WTC11 (cell line): ENCODE measurements around the gene RPL15. TPM values are rescaled to one million over a fixed set of nuclear protein-coding genes. Genes with fewer than 3 reads are reported as not detected.

ENCODE experiments used
- ATAC-seq: fragments of 200-7000 bp; cut with Tn5 transposase; 2 replicates; pipeline ENCODE4 v1.10.0; 2021; ENCODE audit warnings: mild to moderate bottlenecking, moderate library complexity
- CTCF ChIA-PET: fragments of 300-600 bp; sonication (Branson Sonifier 250); formaldehyde crosslinking; loops from one replicate; lab custom pipeline; 2021; ENCODE audit warnings: antibody characterized with exemption; lab: Charles Lee
- POLR2A ChIA-PET: fragments of 350-600 bp; sonication (Branson Sonifier 250); formaldehyde crosslinking; loops from one replicate; lab custom pipeline; 2021; ENCODE audit warnings: antibody characterized with exemption; lab: Charles Lee
- DNase-seq: peaks from one replicate; pipeline ENCODE4 v3.0.0; 2021; ENCODE audit warnings: low spot score
- H3K27ac Mint-ChIP-seq: 2 replicates; pipeline ENCODE4 v1.8.0; 2021; ENCODE audit warnings: mixed read lengths
- H3K27me3 Mint-ChIP-seq: 2 replicates; pipeline ENCODE4 v1.8.0; 2021; ENCODE audit warnings: low read depth, mild to moderate bottlenecking, moderate library complexity, mixed read lengths
- H3K36me3 Mint-ChIP-seq: 2 replicates; pipeline ENCODE4 v1.8.0; 2021; ENCODE audit warnings: mixed read lengths
- H3K4me1 Mint-ChIP-seq: 2 replicates; pipeline ENCODE4 v1.8.0; 2022; ENCODE audit warnings: mixed read lengths
- H3K4me3 Mint-ChIP-seq: 2 replicates; pipeline ENCODE4 v1.8.0; 2021; ENCODE audit warnings: mild to moderate bottlenecking, moderate library complexity, mixed read lengths
- H3K9me3 Mint-ChIP-seq: 2 replicates; pipeline ENCODE4 v1.8.0; 2021; ENCODE audit warnings: mixed read lengths
- CREB1 ChIP-seq: sonication (generic); formaldehyde crosslinking; IDR thresholded peaks from 2 replicates; pipeline ENCODE4 v1.8.0; 2023; ENCODE audit warnings: mild to moderate bottlenecking, missing genetic modification reagents
- ESRRA ChIP-seq: sonication (generic); formaldehyde crosslinking; IDR thresholded peaks from 2 replicates; pipeline ENCODE4 v1.8.1; 2022; ENCODE audit warnings: mild to moderate bottlenecking, missing genetic modification reagents, borderline replicate concordance
- ETV6 ChIP-seq: sonication (generic); formaldehyde crosslinking; IDR thresholded peaks from 2 replicates; pipeline ENCODE4 v1.8.1; 2022; ENCODE audit warnings: mild to moderate bottlenecking, missing genetic modification reagents
- HMGA2 ChIP-seq: fragments of 250-450 bp; sonication (Bioruptor Pico); IDR thresholded peaks from 2 replicates; pipeline ENCODE4 v1.4.0; 2021; ENCODE audit warnings: mild to moderate bottlenecking, moderate library complexity
- NFYB ChIP-seq: sonication (generic); formaldehyde crosslinking; conservative IDR thresholded peaks from 2 replicates; pipeline ENCODE4 v1.8.0; 2022; ENCODE audit warnings: low read depth, missing genetic modification reagents
- NR2C2 ChIP-seq: sonication (generic); formaldehyde crosslinking; IDR thresholded peaks from 2 replicates; pipeline ENCODE4 v1.8.0; 2022; ENCODE audit warnings: mild to moderate bottlenecking, missing genetic modification reagents
- OVOL2 ChIP-seq: fragments of 250-450 bp; sonication (Bioruptor Pico); IDR thresholded peaks from 2 replicates; pipeline ENCODE4 v1.9.0; 2021; ENCODE audit warnings: mild to moderate bottlenecking, borderline replicate concordance
- SP1 ChIP-seq: sonication (generic); formaldehyde crosslinking; conservative IDR thresholded peaks from 2 replicates; pipeline ENCODE4 v1.8.1; 2022; ENCODE audit warnings: missing genetic modification reagents
- TP53 ChIP-seq: sonication (generic); formaldehyde crosslinking; IDR thresholded peaks from 2 replicates; pipeline ENCODE4 v1.8.1; 2023; ENCODE audit warnings: mild to moderate bottlenecking, missing genetic modification reagents
- USF2 ChIP-seq: sonication (generic); formaldehyde crosslinking; IDR thresholded peaks from 2 replicates; pipeline ENCODE4 v1.8.1; 2023; ENCODE audit warnings: mild to moderate bottlenecking, missing genetic modification reagents, moderate library complexity
- ZNF317 ChIP-seq: sonication (generic); formaldehyde crosslinking; IDR thresholded peaks from 2 replicates; pipeline ENCODE4 v1.8.1; 2023; ENCODE audit warnings: low read depth, mild to moderate bottlenecking, moderate library complexity, missing genetic modification reagents, borderline replicate concordance
- ZNF423 ChIP-seq: fragments of 250-450 bp; sonication (Bioruptor Pico); IDR thresholded peaks from 2 replicates; pipeline ENCODE4 v2.1.2; 2022; ENCODE audit warnings: mild to moderate bottlenecking, moderate library complexity
- ZNF532 ChIP-seq: fragments of 250-450 bp; sonication (Bioruptor Pico); IDR thresholded peaks from 2 replicates; pipeline ENCODE4 v1.9.0; 2021; ENCODE audit warnings: mild to moderate bottlenecking, borderline replicate concordance
- total RNA-seq: library from RNA; stranded (reverse); gene quantifications from 3 replicates; pipeline ENCODE4 v1.2.3, GENCODE V29; 2021
- TF ChIP-seq, protein P1 (sequence below): fragments of 250-450 bp; sonication (Bioruptor Pico); IDR thresholded peaks from 2 replicates; pipeline ENCODE4 v1.9.0; 2021; ENCODE audit warnings: mild to moderate bottlenecking
- TF ChIP-seq, protein P2 (sequence below): sonication (generic); formaldehyde crosslinking; IDR thresholded peaks from 2 replicates; pipeline ENCODE4 v1.8.0; 2022; ENCODE audit warnings: mild to moderate bottlenecking, missing genetic modification reagents
- TF ChIP-seq, protein P3 (sequence below): sonication (generic); formaldehyde crosslinking; conservative IDR thresholded peaks from 2 replicates; pipeline ENCODE4 v1.8.1; 2023; ENCODE audit warnings: mild to moderate bottlenecking, low read depth, missing genetic modification reagents, moderate library complexity
- TF ChIP-seq, protein P4 (sequence below): fragments of 250-450 bp; sonication (Bioruptor Pico); IDR thresholded peaks from 2 replicates; pipeline ENCODE4 v1.9.0; 2021; ENCODE audit warnings: mild to moderate bottlenecking
- TF ChIP-seq, protein P5 (sequence below): sonication (generic); formaldehyde crosslinking; IDR thresholded peaks from 2 replicates; pipeline ENCODE4 v1.8.1; 2023; ENCODE audit warnings: mild to moderate bottlenecking, missing genetic modification reagents, borderline replicate concordance

The RPL15 gene
- total RNA-seq, 1 experiment from 2014 or later = 2,428 TPM

- TF ChIP-seq, protein P1, sequence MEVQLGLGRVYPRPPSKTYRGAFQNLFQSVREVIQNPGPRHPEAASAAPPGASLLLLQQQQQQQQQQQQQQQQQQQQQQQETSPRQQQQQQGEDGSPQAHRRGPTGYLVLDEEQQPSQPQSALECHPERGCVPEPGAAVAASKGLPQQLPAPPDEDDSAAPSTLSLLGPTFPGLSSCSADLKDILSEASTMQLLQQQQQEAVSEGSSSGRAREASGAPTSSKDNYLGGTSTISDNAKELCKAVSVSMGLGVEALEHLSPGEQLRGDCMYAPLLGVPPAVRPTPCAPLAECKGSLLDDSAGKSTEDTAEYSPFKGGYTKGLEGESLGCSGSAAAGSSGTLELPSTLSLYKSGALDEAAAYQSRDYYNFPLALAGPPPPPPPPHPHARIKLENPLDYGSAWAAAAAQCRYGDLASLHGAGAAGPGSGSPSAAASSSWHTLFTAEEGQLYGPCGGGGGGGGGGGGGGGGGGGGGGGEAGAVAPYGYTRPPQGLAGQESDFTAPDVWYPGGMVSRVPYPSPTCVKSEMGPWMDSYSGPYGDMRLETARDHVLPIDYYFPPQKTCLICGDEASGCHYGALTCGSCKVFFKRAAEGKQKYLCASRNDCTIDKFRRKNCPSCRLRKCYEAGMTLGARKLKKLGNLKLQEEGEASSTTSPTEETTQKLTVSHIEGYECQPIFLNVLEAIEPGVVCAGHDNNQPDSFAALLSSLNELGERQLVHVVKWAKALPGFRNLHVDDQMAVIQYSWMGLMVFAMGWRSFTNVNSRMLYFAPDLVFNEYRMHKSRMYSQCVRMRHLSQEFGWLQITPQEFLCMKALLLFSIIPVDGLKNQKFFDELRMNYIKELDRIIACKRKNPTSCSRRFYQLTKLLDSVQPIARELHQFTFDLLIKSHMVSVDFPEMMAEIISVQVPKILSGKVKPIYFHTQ (CRISPR knock-in tag) = no peak
- TF ChIP-seq SP1 (CRISPR knock-in tag) (no peak), ZNF423 (CRISPR knock-in tag) (no peak), ZNF317 (CRISPR knock-in tag) (no peak)
- TF ChIP-seq, protein P2, sequence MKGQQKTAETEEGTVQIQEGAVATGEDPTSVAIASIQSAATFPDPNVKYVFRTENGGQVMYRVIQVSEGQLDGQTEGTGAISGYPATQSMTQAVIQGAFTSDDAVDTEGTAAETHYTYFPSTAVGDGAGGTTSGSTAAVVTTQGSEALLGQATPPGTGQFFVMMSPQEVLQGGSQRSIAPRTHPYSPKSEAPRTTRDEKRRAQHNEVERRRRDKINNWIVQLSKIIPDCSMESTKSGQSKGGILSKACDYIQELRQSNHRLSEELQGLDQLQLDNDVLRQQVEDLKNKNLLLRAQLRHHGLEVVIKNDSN = no peak
- TF ChIP-seq, protein P3, sequence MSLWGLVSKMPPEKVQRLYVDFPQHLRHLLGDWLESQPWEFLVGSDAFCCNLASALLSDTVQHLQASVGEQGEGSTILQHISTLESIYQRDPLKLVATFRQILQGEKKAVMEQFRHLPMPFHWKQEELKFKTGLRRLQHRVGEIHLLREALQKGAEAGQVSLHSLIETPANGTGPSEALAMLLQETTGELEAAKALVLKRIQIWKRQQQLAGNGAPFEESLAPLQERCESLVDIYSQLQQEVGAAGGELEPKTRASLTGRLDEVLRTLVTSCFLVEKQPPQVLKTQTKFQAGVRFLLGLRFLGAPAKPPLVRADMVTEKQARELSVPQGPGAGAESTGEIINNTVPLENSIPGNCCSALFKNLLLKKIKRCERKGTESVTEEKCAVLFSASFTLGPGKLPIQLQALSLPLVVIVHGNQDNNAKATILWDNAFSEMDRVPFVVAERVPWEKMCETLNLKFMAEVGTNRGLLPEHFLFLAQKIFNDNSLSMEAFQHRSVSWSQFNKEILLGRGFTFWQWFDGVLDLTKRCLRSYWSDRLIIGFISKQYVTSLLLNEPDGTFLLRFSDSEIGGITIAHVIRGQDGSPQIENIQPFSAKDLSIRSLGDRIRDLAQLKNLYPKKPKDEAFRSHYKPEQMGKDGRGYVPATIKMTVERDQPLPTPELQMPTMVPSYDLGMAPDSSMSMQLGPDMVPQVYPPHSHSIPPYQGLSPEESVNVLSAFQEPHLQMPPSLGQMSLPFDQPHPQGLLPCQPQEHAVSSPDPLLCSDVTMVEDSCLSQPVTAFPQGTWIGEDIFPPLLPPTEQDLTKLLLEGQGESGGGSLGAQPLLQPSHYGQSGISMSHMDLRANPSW = no peak
- TF ChIP-seq, protein P4, sequence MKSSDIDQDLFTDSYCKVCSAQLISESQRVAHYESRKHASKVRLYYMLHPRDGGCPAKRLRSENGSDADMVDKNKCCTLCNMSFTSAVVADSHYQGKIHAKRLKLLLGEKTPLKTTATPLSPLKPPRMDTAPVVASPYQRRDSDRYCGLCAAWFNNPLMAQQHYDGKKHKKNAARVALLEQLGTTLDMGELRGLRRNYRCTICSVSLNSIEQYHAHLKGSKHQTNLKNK (CRISPR knock-in tag) = no peak
These were observed 33.4 kb downstream of the RPL15 start (continued) for GRCh38 chr3:23950293-23950692.

DNA sequence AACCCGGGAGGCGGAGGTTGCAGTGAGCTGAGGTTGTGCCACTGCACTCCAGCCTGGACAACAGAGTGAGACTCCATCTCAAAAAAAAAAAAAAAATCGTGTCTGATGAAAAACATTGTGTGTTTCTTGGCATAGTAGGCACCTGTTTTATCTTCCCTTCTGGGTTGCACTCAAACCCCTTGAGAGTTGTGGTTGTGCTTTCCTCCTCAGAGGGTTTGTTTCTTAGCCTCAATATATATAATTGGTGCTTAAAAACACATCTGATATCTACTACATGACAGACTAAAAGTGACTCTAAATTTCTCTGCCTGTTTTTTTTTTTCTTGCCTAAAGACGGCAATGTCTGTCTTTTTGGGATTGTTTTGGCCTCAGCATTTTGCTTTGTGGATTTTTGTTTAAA, 35.7 kb downstream of the RPL15 start:
- TF ChIP-seq ETV6 (no peak), NR2C2 (CRISPR knock-in tag) (no peak), USF2 (no peak), HMGA2 (CRISPR knock-in tag) (no peak), NFYB (CRISPR knock-in tag) (no peak), TP53 (CRISPR knock-in tag) (no peak), ESRRA (no peak), OVOL2 (CRISPR knock-in tag) (no peak), CREB1 (CRISPR knock-in tag) (no peak), ZNF532 (CRISPR knock-in tag) (no peak), ZNF317 (CRISPR knock-in tag) (no peak)
- TF ChIP-seq, protein P5, sequence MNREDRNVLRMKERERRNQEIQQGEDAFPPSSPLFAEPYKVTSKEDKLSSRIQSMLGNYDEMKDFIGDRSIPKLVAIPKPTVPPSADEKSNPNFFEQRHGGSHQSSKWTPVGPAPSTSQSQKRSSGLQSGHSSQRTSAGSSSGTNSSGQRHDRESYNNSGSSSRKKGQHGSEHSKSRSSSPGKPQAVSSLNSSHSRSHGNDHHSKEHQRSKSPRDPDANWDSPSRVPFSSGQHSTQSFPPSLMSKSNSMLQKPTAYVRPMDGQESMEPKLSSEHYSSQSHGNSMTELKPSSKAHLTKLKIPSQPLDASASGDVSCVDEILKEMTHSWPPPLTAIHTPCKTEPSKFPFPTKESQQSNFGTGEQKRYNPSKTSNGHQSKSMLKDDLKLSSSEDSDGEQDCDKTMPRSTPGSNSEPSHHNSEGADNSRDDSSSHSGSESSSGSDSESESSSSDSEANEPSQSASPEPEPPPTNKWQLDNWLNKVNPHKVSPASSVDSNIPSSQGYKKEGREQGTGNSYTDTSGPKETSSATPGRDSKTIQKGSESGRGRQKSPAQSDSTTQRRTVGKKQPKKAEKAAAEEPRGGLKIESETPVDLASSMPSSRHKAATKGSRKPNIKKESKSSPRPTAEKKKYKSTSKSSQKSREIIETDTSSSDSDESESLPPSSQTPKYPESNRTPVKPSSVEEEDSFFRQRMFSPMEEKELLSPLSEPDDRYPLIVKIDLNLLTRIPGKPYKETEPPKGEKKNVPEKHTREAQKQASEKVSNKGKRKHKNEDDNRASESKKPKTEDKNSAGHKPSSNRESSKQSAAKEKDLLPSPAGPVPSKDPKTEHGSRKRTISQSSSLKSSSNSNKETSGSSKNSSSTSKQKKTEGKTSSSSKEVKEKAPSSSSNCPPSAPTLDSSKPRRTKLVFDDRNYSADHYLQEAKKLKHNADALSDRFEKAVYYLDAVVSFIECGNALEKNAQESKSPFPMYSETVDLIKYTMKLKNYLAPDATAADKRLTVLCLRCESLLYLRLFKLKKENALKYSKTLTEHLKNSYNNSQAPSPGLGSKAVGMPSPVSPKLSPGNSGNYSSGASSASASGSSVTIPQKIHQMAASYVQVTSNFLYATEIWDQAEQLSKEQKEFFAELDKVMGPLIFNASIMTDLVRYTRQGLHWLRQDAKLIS (CRISPR knock-in tag) = no peak
- Mint-ChIP-seq H3K9me3 (peaks cover 3% of the 10 kb centered on the region; the same call in 1 of the 2 replicates), H3K4me3 (no peak overlapping the region), H3K36me3 (peaks cover 17% of the 10 kb centered on the region), H3K27ac (0 out of 2 replicates have a peak overlapping the region, but pooled peaks have one; percentile 27), H3K4me1 (peaks cover 28% of the 10 kb centered on the region), H3K27me3 (no peaks in the 10 kb centered on the region)
- ChIA-PET POLR2A (no interaction called here), CTCF (interaction anchor here (0.6 to 1.0 kb wide), 2 partner anchors 58 to 233 kb away, joined by 3 read pairs; no protein-coding TSS in a partner anchor)
- ATAC-seq (no peak), DNase-seq (no peak)
